Renal cortex interstitium (tissue), 11 donors: ENCODE data around the gene DDR1. TPM values are rescaled to one million over a fixed set of nuclear protein-coding genes. Genes with fewer than 3 reads are reported as not detected.

ENCODE experiments used
- DNase-seq, 11 donors: peaks; one replicate each; pipeline ENCODE4 v3.0.0-alpha.2; 2013; ENCODE audit warnings: low read depth in 9 of 11, low spot score in 4 of 11; ENCODE audit errors: extremely low read depth in 1 of 11
- polyA plus RNA-seq, 3 donors: library from polyadenylated mRNA; unstranded; fragments of 120-200 nt; gene quantifications; one replicate each; pipeline ENCODE4 v1.2.1, GENCODE V29; 2013; ENCODE audit not compliant: insufficient read length in 3 of 3

Gene DDR1
- polyA plus RNA-seq, 3 donors, result 145 to 195 (median 177) TPM

DNA sequence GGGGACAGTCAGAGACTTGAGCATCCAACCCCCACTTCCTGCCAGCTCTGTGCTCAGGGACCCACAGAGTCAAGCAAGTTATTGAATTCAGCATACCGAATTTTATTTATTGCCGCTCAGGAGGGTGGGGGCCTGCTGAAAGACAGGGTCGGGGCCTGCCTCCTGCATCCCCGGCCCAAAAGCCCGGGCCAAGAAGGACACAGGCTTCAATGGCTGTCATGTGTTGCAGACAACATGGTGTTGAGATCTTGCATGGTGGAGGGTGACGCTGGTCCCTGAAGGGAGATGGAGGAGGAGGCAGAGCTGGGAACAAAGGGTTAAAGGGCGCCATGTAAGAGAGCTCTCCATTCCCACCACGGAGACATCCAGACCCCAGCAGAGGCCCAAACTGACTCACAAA lies 47.0 kb downstream of the DDR1 start:
- DNase-seq, result no peak

DNA sequence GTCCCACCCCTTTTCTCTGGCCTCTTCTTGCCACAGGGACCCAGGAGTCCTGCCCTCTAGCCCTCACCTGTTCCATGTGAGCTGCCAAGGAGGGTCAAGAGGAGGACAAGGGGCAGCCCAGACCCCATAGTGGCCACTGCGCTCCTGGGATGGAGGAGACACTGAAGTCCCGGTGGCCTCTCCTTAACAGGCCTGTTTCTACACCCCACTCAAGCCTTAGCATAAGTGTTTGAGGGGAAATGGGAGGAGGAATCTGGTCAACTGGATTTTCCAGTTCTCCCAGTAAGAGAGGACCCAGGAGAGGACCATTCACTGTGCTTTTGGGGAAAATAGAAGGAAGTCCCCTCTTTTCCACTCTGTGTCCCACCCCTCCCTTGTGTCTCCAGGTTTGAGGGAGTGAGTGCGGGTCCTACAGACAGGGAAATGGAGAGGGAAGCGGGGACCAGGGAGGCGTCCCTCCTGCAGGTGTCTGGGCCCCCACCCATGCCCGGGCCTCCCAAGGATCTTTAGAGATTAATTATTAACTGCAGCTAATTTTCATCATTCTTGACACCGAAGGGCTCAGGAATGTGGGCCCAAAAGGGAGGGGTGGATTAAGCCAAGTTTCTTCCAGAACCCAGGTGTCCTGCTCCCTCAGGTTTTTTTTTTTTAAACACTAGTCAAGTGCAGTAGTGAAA lies 47.8 kb downstream of the DDR1 start, which contains the start of gene SFTA2:
Gene SFTA2 (minus strand): TSS at position 202 of the 677 bp plus-strand sequence. CDS start 74 bp downstream, at position 128.
- no peak for DNase-seq

DNA sequence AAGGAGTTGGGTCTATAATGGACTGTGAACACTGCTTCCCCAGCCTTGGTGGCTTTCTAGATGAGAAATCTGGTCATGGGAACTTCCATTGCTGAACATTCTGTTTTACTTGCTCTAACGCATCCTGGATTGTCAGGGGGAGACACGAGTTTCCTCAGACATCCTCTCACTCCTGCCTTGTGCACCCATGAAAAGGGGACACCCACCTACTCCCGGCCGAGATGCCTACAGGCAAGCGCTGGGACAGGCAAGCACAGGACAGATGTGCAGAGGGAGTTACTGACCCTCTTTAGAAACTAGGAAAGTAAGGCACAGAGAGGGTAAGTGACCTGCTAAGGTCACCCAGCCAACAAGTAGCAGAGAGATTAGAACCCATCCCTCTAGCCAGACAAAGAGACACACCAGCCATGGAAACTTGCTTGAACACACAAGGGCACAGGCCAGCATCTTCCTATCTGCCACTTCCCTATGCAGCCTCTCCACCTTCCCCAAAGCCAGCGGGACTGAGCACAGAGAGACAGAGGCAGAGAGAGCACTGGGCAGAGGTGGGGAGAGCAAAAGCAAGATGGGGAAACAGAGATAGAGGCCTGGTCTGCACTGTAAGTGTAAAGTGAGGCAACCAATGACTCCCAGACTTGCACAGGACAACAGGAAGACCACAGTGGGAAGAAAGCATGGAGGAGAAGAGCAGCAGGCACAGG lies 48.5 kb downstream of the DDR1 start:
- no peak for DNase-seq

DNA sequence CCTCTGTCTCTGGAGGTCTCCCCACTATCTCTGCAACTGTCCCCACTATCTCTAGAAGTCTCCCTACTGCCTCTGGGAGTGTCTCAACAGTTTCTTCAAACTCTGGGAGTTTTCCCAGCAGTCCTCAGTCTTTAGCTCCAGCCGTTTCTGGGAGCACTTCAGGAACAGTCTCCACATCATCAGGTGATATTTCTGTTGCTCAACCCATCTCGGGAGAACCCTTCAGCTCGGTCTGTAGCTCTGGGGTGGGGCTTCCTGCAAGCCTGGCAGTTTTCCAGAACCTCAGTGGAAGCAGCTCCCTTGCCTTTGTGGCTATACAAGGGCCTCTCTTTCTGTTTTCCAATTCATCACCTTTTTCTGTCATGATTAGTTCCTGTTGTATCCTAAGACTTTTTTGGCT lies 50.7 kb downstream of the DDR1 start:
- no peak for DNase-seq

DNA sequence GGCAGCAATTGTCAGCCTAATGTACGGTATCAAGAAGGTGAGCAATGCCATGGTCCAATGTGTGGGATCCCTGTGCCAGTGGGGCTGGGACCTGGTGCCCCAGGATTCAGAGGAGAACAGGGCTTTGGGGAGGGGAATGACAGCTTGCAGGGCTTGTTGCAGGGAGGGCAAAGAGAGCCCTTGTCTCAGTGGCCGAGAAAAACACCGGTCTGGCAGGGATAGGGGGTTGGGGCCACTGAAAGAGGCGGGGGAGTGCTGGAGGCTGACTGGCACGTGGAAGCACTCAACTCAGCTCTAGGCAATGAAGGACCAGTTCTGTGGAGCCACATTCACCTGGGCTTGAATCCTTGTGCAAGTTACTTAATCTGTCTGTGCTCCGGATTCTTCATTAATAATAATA lies 52.9 kb downstream of the DDR1 start:
- no peak for DNase-seq

DNA sequence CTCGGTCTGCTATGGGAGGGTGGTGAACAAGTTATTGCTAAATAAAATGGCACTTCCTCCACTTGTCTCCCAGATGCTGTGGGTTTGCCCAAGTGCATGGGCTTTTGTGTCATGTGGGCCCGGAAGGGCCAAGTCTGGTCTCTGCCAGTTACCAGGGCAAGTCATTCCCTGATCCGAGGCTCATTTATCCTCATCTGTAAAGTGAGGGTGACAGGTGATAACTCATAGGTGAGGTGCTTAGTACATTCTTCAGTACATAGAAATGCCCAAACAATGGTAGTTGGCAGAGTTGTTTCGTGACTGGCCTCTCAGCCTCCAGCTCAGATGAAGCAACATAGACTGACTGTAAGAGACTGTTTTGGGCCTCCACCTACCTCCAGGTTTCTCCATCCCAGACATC lies 54.4 kb downstream of the DDR1 start:
- DNase-seq, result no peak

DNA sequence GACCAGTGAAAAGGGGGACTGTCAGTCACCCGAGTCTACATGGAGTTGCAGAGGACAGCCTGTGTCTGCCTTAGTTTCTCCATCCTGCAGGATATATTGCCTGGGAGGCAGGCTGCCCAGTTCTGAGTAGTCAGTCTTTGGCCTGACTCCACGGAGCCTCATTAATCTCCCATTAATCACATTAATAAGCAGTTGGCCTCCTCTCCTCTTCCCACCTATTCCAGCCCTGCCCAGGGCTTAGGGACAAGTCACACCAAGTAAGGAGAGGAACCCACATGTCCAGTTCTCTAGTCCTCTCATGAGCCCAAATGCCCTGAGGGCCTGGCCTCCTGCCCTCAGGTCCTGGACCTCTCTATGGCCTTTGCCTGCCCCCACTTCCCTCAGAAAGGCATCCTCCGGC lies 55.2 kb downstream of the DDR1 start:
- no peak for DNase-seq

DNA sequence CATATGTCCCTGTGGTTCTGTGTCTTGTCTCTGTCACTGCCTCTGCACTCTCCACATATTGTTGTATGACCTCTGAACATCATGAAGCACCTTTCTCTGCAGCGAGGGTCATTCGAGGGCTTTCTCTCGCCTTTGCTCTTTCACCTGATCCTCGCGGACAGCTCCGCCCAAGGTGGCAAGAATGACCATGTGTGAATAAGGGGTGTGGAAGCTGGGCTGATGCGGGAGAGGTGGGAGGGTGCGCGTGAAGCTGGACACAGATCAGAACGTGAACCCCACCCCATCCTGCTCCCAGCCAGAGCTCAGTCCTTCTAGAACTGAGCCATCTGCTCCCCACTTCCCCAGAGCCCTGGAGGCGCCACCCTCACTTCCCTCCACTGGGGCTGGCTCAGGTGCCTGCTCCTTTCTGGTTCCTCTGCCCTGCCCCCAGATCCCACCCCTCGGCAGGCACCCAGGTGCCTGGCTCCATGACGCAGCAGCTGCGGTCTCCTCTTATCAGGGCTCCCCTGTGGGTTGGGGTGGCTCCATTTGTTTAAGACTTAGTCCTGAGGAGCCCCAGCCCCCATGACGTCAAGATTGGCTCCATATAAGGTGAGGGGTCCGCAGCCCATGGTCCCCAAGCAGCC lies 56.2 kb downstream of the DDR1 start, which contains the start of gene MUCL3:
Gene MUCL3 (plus strand): TSS at position 613 of the 626 bp plus-strand sequence. CDS start 27 bp downstream, outside the sequence.
- DNase-seq, result no peak

DNA sequence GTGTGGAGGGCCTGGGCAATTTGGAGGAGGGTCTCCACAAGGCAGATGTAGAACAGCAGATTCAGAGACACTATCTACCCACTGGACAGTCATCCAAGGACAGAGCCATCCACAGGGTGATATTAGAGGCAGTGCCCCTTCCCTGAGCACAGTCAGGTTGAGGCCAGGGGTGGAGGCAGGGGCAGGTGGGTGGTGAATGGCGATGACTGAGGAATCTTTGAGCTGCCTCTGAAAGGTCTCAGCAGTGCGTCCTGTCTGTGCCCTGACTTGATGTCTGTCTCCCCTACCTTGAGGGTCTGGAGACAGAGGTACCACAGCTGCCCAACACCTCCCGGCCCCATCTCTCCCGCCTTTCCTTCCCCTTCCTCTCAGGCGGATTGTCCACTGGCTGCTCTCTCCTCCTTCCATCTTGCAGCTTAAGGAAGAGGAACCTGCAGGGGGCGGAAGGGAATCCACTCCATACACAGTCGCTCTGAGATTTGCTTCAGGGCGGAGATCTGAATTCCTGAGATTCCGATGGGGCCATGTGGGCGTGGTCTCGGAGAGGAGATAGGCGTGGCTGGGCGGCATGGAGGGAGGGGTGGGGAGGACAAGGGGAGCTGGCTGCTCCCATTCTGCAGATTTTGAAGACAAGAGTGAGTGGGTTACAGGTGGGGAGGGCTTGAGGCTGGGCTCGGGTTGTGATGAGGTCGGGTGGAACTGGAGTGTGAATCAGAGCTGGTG lies 58.2 kb downstream of the DDR1 start:
- DNase-seq, result peak; percentile 53 to 84 (median 71)

DNA sequence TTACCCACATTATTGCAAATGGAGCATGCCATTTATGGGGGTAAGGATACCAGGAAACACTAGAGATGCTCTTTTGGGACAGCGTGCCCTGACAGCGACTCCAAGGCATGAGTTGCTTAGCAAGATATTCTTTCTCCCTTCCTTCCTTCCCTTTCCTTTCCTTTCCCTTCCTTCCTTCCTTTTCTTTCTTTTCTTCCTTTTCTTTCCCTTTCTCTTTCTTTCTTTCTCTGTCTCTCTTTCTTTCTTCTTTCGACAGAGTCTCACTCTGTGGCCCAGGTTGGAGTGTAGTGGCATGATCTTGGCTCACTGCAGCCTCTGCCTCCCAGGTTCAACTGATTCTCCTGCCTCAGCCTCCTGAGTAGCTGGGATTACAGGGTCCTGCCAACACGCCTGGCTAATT lies 59.7 kb downstream of the DDR1 start:
- no peak for DNase-seq

DNA sequence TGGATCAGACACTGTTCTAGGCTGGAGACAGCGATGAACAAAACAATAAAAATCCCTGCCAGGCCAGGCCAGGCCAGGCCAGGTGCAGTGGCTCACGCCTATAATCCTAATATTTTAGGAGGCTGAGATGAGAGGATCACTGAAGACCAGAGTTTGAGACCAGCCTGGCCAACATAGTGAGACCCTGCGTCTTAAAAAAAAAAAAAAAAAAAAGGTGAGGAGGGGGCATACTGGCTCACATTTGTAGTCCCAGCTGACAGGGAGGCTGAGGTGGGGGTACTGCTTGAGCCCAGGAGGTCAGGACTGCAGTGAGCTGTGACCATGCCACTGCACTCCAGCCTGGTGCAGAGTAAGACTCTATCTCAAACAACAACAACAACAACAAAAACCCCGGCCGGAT lies 61.0 kb downstream of the DDR1 start:
- DNase-seq, result no peak

DNA sequence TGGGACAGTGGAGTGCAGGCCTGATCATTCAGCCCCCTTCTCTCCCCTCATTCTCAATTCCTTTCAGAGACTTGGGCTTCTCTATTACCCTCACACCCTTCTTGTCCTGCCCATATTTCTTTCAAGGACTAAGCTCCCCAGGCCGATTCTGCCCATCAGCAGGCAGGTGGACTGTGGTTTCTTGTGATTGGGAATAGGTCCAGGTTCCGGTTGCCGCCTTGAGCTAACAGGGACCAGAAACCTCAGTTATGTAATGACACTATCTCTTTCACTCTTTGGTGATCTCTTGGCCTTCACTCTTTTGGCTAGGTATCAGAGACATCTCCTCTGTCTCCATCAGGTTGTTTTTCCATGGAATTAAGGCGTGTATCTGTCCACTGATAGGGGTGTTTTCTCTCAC lies 62.9 kb downstream of the DDR1 start:
- DNase-seq, result no peak

DNA sequence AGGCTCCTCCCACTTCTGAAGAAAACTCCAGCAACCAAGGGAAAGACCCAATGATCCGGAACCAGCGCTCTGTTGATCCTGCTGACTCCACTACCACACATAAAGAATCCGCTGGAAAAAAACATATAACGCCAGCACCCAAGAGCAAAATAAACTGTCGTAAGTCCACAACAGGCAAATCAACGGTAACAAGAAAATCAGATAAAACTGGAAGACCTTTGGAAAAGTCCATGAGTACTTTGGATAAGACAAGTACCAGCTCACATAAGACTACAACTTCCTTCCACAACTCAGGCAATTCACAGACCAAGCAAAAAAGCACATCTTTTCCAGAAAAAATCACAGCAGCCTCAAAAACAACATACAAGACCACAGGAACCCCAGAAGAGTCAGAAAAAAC lies 64.5 kb downstream of the DDR1 start:
- no peak for DNase-seq

Other genes starting within 250 kb of the DDR1 start
- gene C6orf136, start 237.4 kb upstream of the DDR1 start, polyA plus RNA-seq, result 10 to 100 TPM; 18.2 to 29.8 (median 18.6) TPM
- gene DHX16, start 211.5 kb upstream of the DDR1 start, polyA plus RNA-seq, result 10 to 100 TPM; 46.2 to 51.0 (median 50.7) TPM
- gene PPP1R18, start 197.9 kb upstream of the DDR1 start, polyA plus RNA-seq, result 10 to 100 TPM; 29.8 to 43.1 (median 34.2) TPM
- gene NRM, start 193.5 kb upstream of the DDR1 start, polyA plus RNA-seq, result 10 to 100 TPM; 34.1 to 43.5 (median 35.2) TPM
- 10 to 100 TPM; 46.4 to 51.0 (median 48.0) TPM for gene MDC1, start 167.2 kb upstream of the DDR1 start, polyA plus RNA-seq
- gene TUBB, start 164.2 kb upstream of the DDR1 start, polyA plus RNA-seq, result 1,000 to 10,000 TPM; 1,054 to 1,337 (median 1,265) TPM
- 100 to 1,000 TPM; 134 to 139 (median 138) TPM for gene FLOT1, start 141.8 kb upstream of the DDR1 start, polyA plus RNA-seq
- gene IER3, start 140.0 kb upstream of the DDR1 start, polyA plus RNA-seq, result 10 to 100 TPM; 18.3 to 29.0 (median 20.2) TPM
- gene GTF2H4, start 23.7 kb downstream of the DDR1 start, polyA plus RNA-seq, result 10 to 100 TPM; 41.4 to 54.3 (median 48.3) TPM
- 10 to 100 TPM; 41.6 to 50.7 (median 48.3) TPM for gene VARS2, start 29.7 kb downstream of the DDR1 start, polyA plus RNA-seq
- 1 to 10 TPM in 2 of 3 donors, under 1 TPM in 1; 0.80 to 1.3 (median 1.2) TPM for gene SFTA2, start 47.7 kb downstream of the DDR1 start, polyA plus RNA-seq
- under 1 TPM; 0.03 to 0.18 (median 0.08) TPM for gene MUCL3, start 56.5 kb downstream of the DDR1 start, polyA plus RNA-seq
- gene MUC21, start 99.2 kb downstream of the DDR1 start, polyA plus RNA-seq, result not detected
- not detected for gene MUC22, start 126.0 kb downstream of the DDR1 start, polyA plus RNA-seq
- not detected for gene C6orf15, start 228.1 kb downstream of the DDR1 start, polyA plus RNA-seq
- under 1 TPM; 0.23 to 0.34 (median 0.30) TPM for gene PSORS1C1, start 230.3 kb downstream of the DDR1 start, polyA plus RNA-seq
- not detected for gene CDSN, start 235.9 kb downstream of the DDR1 start, polyA plus RNA-seq